Tibial nerve (tissue), 4 donors: Measurements from ENCODE around the gene NTNG1. TPM values are rescaled to one million over a fixed set of nuclear protein-coding genes. Genes with fewer than 3 reads are reported as not detected.

ENCODE experiments used
- DNase-seq, 2 donors: peaks; one replicate each; pipeline ENCODE4 v3.0.0-alpha.2; 2019; ENCODE audit warnings: low spot score in 2 of 2
- H3K27ac ChIP-seq, 4 donors: fragments of 200-600 bp; sonication (generic) in 3 of 4; one replicate each; pipeline ENCODE4 v1.5.1; 2017 to 2019; ENCODE audit warnings: mild to moderate bottlenecking in 1 of 4
- H3K27me3 ChIP-seq, 2 donors: fragments of 200-600 bp; sonication (generic) in 1 of 2; one replicate each; pipeline versions ENCODE4 v1.5.1 to v1.6.0; 2017 to 2019
- H3K36me3 ChIP-seq, 3 donors: fragments of 200-600 bp; sonication (generic); one replicate each; pipeline ENCODE4 v1.5.1; 2018 to 2019
- H3K4me1 ChIP-seq, 4 donors: fragments of 200-600 bp; sonication (generic) in 3 of 4; one replicate each; pipeline ENCODE4 v1.5.1; 2017 to 2019
- H3K4me3 ChIP-seq, 4 donors: fragments of 200-600 bp; sonication (generic) in 3 of 4; one replicate each; pipeline ENCODE4 v1.5.1; 2017 to 2019; ENCODE audit warnings: mild to moderate bottlenecking in 1 of 4, moderate library complexity in 1 of 4
- H3K9me3 ChIP-seq, 4 donors: fragments of 200-600 bp; sonication (generic) in 3 of 4; one replicate each; pipeline ENCODE4 v1.5.1; 2017 to 2019
- EP300 ChIP-seq, 2 donors: sonication (generic); formaldehyde crosslinking; IDR thresholded peaks; one replicate each; pipeline ENCODE4 v1.6.1; 2017; ENCODE audit warnings: antibody characterized with exemption in 2 of 2, mild to moderate bottlenecking in 1 of 2
- POLR2A ChIP-seq, 2 donors: fragments of 450-650 bp; IDR thresholded peaks; one replicate each; pipeline ENCODE4 v1.6.1; 2017; ENCODE audit warnings: antibody characterized with exemption in 2 of 2, mild to moderate bottlenecking in 2 of 2, moderate library complexity in 2 of 2
- WGBS, 2 donors: methylation state at CpG; one replicate each; pipeline ENCODE4 v1.1.5; 2018; 5-methylcytosine and 5-hydroxymethylcytosine counted together
- total RNA-seq, 4 donors: library from RNA; depleted of rRNA; stranded (reverse); fragments of >200 nt; gene quantifications; one replicate each; pipeline ENCODE4 v1.1.0, GENCODE V29; 2016
- TF ChIP-seq, protein P1 (sequence below), 5 experiments: fragments of 200-600 bp in 3 of 5; fragments of 450-650 bp in 2 of 5; sonication (generic) in 3 of 5; IDR thresholded peaks; one replicate each; pipeline ENCODE4 v1.5.1; 2016 to 2019; ENCODE audit warnings: antibody characterized with exemption in 5 of 5, mild to moderate bottlenecking in 3 of 5, moderate library complexity in 2 of 5

NTNG1 gene
- total RNA-seq, 4 donors from 2014 or later, result 1.4 to 6.6 (median 3.9) TPM

DNA sequence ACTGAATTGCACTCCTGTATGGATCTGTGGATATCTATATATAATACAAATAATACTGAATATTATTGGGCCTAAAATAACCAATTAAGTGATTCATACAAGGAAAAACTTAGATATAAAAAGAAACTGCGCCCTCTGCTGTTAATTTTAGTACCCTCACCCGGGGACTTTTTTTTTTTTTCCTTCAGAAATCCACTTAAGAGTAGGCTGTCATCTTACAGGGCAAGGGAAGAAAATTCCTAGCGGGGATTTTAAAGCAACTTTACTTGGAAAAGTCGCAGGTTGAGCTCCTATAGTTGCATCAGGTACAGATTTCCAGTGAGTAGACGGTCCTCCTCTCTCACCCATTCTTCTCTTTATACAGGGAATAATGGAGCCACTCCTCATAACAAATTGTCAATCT, 1.3 kb downstream of the NTNG1 start:
- WGBS, 2 donors, result 2 to 3% methylated on average over 5 of the region's 5 CpGs
- Histone ChIP-seq H3K36me3 (no peaks in the 10 kb centered on the region), H3K27ac (no peak overlapping the region), H3K4me3 (peak overlapping the region in 3 of 4 donors; percentile 45 to 65 (median 61)), H3K27me3 (peaks cover 0 to 3% of the 10 kb centered on the region in 2 donors), H3K9me3 (no peaks in the 10 kb centered on the region), H3K4me1 (peaks cover 0 to 28% (median 0%) of the 10 kb centered on the region in 4 donors)
- peak in 1 of 2 donors; percentile 11 for DNase-seq
- TF ChIP-seq, protein P1, sequence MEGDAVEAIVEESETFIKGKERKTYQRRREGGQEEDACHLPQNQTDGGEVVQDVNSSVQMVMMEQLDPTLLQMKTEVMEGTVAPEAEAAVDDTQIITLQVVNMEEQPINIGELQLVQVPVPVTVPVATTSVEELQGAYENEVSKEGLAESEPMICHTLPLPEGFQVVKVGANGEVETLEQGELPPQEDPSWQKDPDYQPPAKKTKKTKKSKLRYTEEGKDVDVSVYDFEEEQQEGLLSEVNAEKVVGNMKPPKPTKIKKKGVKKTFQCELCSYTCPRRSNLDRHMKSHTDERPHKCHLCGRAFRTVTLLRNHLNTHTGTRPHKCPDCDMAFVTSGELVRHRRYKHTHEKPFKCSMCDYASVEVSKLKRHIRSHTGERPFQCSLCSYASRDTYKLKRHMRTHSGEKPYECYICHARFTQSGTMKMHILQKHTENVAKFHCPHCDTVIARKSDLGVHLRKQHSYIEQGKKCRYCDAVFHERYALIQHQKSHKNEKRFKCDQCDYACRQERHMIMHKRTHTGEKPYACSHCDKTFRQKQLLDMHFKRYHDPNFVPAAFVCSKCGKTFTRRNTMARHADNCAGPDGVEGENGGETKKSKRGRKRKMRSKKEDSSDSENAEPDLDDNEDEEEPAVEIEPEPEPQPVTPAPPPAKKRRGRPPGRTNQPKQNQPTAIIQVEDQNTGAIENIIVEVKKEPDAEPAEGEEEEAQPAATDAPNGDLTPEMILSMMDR (IDR thresholded peaks at IDR 0.05), result peak; percentile 49 to 72 (median 59)
- no peak for TF ChIP-seq EP300 (IDR thresholded peaks at IDR 0.05)

DNA sequence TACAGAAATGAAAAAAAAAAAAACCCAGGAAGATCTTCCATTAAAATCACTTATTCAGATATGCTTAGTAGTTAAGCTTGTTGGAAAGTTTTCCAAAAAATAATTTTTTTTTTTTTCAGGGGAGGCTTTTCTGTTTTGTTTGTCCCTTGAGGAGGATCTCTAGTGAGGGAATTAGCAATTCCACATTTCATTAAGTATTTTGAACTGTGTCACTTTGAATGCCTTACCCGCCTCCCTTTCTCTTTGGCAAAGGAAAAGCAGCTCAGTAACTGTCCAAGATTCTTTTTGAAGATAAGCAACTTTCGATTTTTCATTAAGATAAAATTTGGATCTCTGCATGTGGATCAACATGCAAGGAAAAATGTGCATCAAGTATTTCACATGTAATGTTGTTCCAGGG, 1.8 kb downstream of the NTNG1 start:
- Histone ChIP-seq H3K9me3 (no peaks in the 10 kb centered on the region), H3K36me3 (no peaks in the 10 kb centered on the region), H3K27me3 (peaks cover 0 to 3% of the 10 kb centered on the region in 2 donors), H3K4me3 (no peak overlapping the region), H3K4me1 (peaks cover 0 to 28% (median 0%) of the 10 kb centered on the region in 4 donors), H3K27ac (no peak overlapping the region)
- no peak for TF ChIP-seq POLR2A (IDR thresholded peaks at IDR 0.05)
- TF ChIP-seq, protein P1 (IDR thresholded peaks at IDR 0.05), result no peak
- no peak for TF ChIP-seq EP300 (IDR thresholded peaks at IDR 0.05)
- DNase-seq, result no peak
- 38 to 56% methylated on average over 2 of the region's 2 CpGs for WGBS, 2 donors

DNA sequence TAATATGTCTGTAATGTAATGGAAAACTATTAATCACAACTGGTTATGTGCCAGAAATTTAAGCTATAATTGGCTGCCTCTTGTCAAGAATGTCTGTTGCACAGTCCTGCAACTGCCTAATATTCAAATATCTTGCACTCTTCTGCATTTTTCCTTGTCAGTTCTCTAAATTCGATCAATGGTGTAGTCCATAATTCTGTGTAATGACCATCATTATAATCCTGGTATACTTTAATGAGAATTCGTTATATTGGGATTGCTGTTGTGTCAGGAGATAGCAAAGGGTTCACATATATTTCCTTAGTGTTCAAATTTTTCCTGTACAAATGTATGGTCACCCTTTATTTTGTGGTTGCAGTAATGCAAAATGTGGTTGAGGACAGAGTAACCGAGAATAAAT, 4.8 kb downstream of the NTNG1 start:
- Histone ChIP-seq H3K4me3 (no peak overlapping the region), H3K4me1 (peaks cover 0 to 10% (median 0%) of the 10 kb centered on the region in 4 donors), H3K9me3 (no peaks in the 10 kb centered on the region), H3K36me3 (no peaks in the 10 kb centered on the region), H3K27me3 (peaks cover 0 to 3% of the 10 kb centered on the region in 2 donors), H3K27ac (no peak overlapping the region)
- 86 to 92% methylated on average over 3 of the region's 3 CpGs for WGBS, 2 donors
- no peak for DNase-seq
- no peak for TF ChIP-seq EP300 (IDR thresholded peaks at IDR 0.05)
- TF ChIP-seq, protein P1 (IDR thresholded peaks at IDR 0.05), result no peak
- no peak for TF ChIP-seq POLR2A (IDR thresholded peaks at IDR 0.05)

DNA sequence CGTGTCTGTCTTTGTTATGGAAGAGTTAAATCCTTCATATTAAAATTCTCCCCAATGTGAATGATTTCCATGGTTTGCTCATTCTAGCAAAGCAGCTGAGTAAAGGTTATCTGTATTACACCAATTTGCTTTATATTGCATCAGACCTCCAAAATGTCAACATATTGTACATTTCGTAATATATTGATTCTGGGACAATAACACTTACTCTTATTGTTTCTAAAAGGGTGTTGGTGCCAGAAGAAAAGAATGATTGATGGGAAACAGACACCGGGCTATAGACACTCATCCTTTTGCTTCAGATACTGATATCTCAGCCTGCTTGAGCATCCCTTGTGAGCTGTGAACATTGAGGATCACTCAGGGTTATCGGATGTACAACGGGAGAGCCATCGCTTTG, 7.0 kb downstream of the NTNG1 start:
- no peaks in the 10 kb centered on the region for H3K4me1 ChIP-seq
- H3K4me3 ChIP-seq, result no peak overlapping the region
- DNase-seq, result no peak
- H3K27me3 ChIP-seq, result no peaks in the 10 kb centered on the region
- TF ChIP-seq POLR2A (IDR thresholded peaks at IDR 0.05) (no peak), EP300 (IDR thresholded peaks at IDR 0.05) (no peak)
- TF ChIP-seq, protein P1 (IDR thresholded peaks at IDR 0.05), result no peak
- H3K9me3 ChIP-seq, result no peaks in the 10 kb centered on the region
- WGBS, 2 donors, result 78 to 81% methylated on average over 6 of the region's 6 CpGs
- no peak overlapping the region for H3K27ac ChIP-seq
- H3K36me3 ChIP-seq, result no peaks in the 10 kb centered on the region

DNA sequence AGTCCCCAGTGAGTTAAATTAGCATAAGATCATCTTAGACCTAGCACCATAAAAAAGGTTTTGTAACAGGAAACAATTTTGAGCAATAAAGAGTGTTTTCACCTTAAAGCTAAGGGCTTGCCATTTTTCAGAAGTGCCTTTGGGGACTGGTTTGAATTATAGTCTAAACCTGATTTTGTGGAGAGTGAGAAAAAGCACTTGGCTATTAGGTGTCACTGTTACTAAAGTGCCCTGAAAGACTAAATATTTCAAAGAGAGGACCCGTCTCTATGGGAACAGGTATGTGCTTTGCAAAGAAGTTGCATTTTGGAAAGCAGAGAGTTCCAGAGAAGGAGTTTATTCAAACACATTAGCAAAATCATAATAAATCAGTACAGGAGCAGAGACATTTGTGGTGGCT, 9.1 kb downstream of the NTNG1 start:
- Histone ChIP-seq H3K27me3 (no peaks in the 10 kb centered on the region), H3K27ac (no peak overlapping the region)
- WGBS, 2 donors, result 85 to 94% methylated on average over 1 of the region's 1 CpG

More for the DNA sequence above, 9.1 kb downstream of the NTNG1 start:
- Histone ChIP-seq H3K36me3 (no peaks in the 10 kb centered on the region), H3K4me1 (no peaks in the 10 kb centered on the region), H3K9me3 (no peaks in the 10 kb centered on the region), H3K4me3 (no peak overlapping the region)
- no peak for DNase-seq
- no peak for TF ChIP-seq POLR2A (IDR thresholded peaks at IDR 0.05)
- TF ChIP-seq, protein P1 (IDR thresholded peaks at IDR 0.05), result no peak
- no peak for TF ChIP-seq EP300 (IDR thresholded peaks at IDR 0.05)
